Stomach smooth muscle (tissue), 2 donors: Measurements from ENCODE around the gene GCNT3.

Experiments
- H3K27ac ChIP-seq: one replicate; pipeline ENCODE4 v1.7.0; 2013; ENCODE audit warnings: mild to moderate bottlenecking, low read length, inconsistent platforms
- H3K27me3 ChIP-seq, 2 donors: one replicate each; pipeline ENCODE4 v1.7.0; 2013; ENCODE audit warnings: low read length in 2 of 2; ENCODE audit not compliant: insufficient read depth in 2 of 2, control insufficient read depth in 1 of 2
- H3K36me3 ChIP-seq, 2 donors: one replicate each; pipeline ENCODE4 v1.7.0; 2013; ENCODE audit warnings: low read length in 2 of 2; ENCODE audit not compliant: control insufficient read depth in 2 of 2, insufficient read depth in 2 of 2
- H3K4me1 ChIP-seq: one replicate; pipeline ENCODE4 v1.7.0; 2013; ENCODE audit warnings: low read length; ENCODE audit not compliant: control insufficient read depth, insufficient read depth
- H3K4me3 ChIP-seq, 2 donors: one replicate each; pipeline ENCODE4 v1.7.0; 2013; ENCODE audit warnings: low read length in 2 of 2
- H3K9ac ChIP-seq, 2 donors: one replicate each; pipeline ENCODE4 v1.7.0; 2013; ENCODE audit warnings: low read length in 2 of 2, mild to moderate bottlenecking in 1 of 2
- H3K9me3 ChIP-seq, 2 donors: one replicate each; pipeline ENCODE4 v1.7.0; 2013; ENCODE audit warnings: low read length in 2 of 2; ENCODE audit not compliant: control insufficient read depth in 2 of 2
- donor health status: healthy.
- donor health status: Pancreatic carcinoma.

The GCNT3 gene

DNA sequence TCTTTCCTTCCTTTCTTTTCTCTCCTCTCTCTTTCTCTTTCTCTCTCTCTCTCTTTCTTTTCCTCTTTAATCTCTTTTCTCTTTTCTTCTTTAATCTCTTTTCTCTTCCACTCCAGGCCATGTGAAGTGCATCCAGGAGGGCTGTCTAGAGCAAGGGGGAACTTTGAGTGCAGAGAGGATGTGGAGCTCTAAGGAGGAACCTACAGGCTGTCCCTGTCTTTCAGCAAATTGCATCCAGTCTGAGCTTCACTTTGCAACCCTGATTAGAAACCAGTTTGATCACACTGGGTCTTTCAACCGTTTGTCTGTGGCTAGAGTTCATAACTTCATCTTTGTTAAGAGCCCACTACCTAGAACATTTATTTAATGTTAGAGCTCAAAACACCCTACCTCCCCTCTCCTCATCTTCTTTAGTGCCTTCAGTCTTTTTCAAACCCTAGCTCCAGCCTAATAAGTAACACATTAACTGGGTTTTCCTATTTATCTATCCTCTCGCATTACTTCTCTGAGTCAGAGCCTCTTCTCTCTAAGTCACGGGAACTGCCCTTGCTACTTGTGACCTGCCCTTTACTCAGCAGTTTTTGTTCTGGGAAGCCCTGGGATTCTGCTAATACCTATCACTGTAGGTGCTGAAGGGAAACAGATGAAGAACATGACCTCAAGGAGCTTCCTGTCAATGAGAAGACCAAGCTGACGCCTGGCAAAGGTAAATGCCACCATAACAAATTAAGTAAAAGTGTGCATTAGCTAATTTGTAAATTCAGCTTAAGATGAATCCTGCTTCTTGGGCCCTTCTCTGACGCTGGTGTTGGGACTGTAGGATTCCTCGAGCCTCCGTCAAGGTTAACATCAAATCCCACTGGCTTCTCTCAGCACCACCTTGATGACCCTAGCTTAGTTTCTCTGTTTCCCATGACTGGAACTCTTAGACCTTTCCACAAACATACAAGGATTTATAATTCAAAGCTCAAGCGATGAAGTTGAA lies at the start of gene GCNT3:
GCNT3 (plus strand) TSS at position 508 of the 985 bp plus-strand sequence. CDS start 6,456 bp downstream, outside the sequence.
- no peak within 1 kb of the TSS for H3K4me3 ChIP-seq
- no peaks in the 10 kb centered on the region for H3K36me3 ChIP-seq
- no peak within 1 kb of the TSS for H3K9ac ChIP-seq
- H3K27ac ChIP-seq = no peak within 1 kb of the TSS
- no peaks in the 10 kb centered on the region for H3K9me3 ChIP-seq
- peaks cover 0 to 4% of the 10 kb centered on the region in 2 donors for H3K27me3 ChIP-seq
- no peaks in the 10 kb centered on the region for H3K4me1 ChIP-seq

DNA sequence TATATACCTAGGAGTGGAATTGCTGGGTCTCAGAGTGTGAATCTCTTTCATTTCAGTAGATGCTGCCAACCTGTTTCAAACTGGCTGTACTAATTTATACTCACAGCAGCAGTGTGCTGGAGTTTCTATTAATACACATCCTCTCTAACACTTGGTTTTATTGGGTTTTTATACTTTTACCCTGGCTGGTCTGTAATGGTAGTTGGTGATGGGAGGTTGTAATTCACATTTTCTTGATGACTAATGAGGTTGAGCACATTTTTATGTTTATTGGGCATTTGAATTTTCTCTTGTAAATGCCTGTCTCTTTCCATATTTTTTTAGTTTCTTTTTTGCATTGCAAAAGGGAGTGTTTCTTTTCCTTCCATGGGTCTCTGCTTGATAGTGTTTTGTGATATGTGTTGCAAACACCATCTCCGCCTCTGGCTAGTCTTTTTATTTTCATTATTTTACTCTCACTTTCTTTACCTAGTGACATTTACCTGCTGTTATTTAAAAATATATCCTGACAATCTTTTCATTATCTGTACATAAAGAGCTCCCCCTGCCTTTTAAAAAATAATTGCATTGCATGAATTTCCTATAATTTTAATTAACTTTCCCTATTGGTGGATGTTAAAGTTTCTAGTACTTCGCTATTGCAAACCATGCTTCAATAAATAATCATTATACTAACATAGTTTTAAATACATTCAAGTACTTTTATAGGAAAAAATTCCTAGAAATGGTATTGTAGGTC lies 49.0 kb upstream of the GCNT3 start:
- Histone ChIP-seq H3K9me3 (peaks cover 3 to 4% of the 10 kb centered on the region in 2 donors), H3K27ac (no peak overlapping the region), H3K27me3 (no peaks in the 10 kb centered on the region), H3K36me3 (no peaks in the 10 kb centered on the region), H3K4me3 (no peak overlapping the region), H3K9ac (no peak overlapping the region), H3K4me1 (no peaks in the 10 kb centered on the region)

DNA sequence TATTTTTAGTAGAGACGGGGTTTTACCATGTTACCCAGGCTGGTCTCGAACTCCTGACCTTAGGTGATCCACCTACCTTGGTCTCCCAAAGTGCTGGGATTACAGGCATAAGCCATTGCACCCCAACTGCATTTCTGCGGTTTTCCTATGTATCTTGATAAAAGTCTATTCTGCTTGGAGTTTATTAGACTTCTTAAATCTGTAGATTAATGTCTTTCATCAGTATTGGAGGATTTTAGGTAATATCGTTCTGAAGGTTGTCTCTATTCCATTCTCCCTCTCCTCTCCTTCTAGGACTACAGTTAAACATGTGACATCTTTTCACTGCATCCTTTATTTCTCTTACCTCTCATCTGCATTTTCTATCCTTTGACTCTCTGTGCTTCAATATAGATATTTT lies 46.3 kb upstream of the GCNT3 start:
- no peak overlapping the region for H3K4me3 ChIP-seq

GRCh38 chr15:59567324-59567723 lies 44.3 kb upstream of the GCNT3 start:
- Histone ChIP-seq H3K4me1 (no peaks in the 10 kb centered on the region), H3K4me3 (no peak overlapping the region), H3K9ac (no peak overlapping the region), H3K9me3 (peaks cover 3 to 4% of the 10 kb centered on the region in 2 donors), H3K27ac (no peak overlapping the region), H3K27me3 (no peaks in the 10 kb centered on the region), H3K36me3 (no peaks in the 10 kb centered on the region)

More for the DNA sequence above, 46.3 kb upstream of the GCNT3 start:
- no peak overlapping the region for H3K9ac ChIP-seq
- H3K36me3 ChIP-seq = no peaks in the 10 kb centered on the region
- no peaks in the 10 kb centered on the region for H3K27me3 ChIP-seq
- no peak overlapping the region for H3K27ac ChIP-seq
- H3K4me1 ChIP-seq = no peaks in the 10 kb centered on the region
- H3K9me3 ChIP-seq = peaks cover 3 to 4% of the 10 kb centered on the region in 2 donors

DNA sequence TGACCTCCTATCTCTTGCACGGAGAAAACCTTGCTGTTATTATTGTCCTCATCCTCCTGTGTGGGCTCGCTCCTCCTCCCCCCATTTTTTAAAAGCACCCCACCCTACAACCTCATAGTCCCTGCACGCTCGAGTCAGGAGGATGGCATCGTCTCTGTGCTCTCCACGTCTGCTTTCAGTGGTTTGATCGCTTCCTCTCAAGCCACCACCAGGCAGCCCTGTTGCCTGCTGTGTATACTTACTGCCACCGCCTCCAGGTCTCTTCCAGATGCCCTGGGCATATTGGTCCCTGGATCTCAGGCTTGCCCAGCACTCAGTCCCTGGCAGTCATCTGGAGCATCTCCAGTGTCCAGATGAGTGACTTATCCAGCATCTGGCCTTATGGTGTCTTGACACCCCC lies 42.1 kb upstream of the GCNT3 start:
- Histone ChIP-seq H3K27me3 (no peaks in the 10 kb centered on the region), H3K9me3 (peaks cover 3 to 4% of the 10 kb centered on the region in 2 donors), H3K4me1 (no peaks in the 10 kb centered on the region), H3K27ac (no peak overlapping the region), H3K4me3 (no peak overlapping the region), H3K36me3 (no peaks in the 10 kb centered on the region), H3K9ac (no peak overlapping the region)

GRCh38 chr15:59570315-59570714 lies 41.3 kb upstream of the GCNT3 start:
- Histone ChIP-seq H3K4me1 (no peaks in the 10 kb centered on the region), H3K27ac (no peak overlapping the region), H3K4me3 (no peak overlapping the region), H3K9me3 (peaks cover 1 to 3% of the 10 kb centered on the region in 2 donors), H3K9ac (no peak overlapping the region), H3K27me3 (no peaks in the 10 kb centered on the region), H3K36me3 (no peaks in the 10 kb centered on the region)

DNA sequence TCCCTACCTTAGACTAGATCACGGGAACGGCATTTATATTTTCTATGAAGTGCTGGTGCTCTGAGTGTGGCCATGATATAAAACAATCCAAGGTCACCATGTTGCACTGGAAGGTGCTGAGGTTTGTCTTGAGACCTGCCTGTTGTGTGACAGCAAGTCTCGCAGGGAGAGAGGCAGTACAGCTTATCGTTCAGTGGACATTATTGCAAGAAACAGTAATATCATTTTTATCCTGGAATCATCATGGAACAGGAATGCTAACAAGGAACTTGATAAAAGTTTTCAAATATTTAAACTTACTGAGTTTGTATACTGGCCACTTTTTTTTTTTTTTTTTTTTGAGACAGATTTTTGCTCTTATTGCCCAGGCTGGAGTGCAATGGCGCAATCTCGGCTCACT lies 40.0 kb upstream of the GCNT3 start:
- H3K36me3 ChIP-seq = no peaks in the 10 kb centered on the region
- H3K9me3 ChIP-seq = peaks cover 0 to under 1% of the 10 kb centered on the region in 2 donors
- H3K4me1 ChIP-seq = no peaks in the 10 kb centered on the region
- H3K27me3 ChIP-seq = no peaks in the 10 kb centered on the region
- no peak overlapping the region for H3K4me3 ChIP-seq
- H3K9ac ChIP-seq = no peak overlapping the region
- no peak overlapping the region for H3K27ac ChIP-seq

- no peak overlapping the region for H3K4me3 ChIP-seq
- H3K9me3 ChIP-seq = no peaks in the 10 kb centered on the region
- no peak overlapping the region for H3K9ac ChIP-seq
Measured at GRCh38 chr15:59583088-59583487, 28.5 kb upstream of the GCNT3 start.

DNA sequence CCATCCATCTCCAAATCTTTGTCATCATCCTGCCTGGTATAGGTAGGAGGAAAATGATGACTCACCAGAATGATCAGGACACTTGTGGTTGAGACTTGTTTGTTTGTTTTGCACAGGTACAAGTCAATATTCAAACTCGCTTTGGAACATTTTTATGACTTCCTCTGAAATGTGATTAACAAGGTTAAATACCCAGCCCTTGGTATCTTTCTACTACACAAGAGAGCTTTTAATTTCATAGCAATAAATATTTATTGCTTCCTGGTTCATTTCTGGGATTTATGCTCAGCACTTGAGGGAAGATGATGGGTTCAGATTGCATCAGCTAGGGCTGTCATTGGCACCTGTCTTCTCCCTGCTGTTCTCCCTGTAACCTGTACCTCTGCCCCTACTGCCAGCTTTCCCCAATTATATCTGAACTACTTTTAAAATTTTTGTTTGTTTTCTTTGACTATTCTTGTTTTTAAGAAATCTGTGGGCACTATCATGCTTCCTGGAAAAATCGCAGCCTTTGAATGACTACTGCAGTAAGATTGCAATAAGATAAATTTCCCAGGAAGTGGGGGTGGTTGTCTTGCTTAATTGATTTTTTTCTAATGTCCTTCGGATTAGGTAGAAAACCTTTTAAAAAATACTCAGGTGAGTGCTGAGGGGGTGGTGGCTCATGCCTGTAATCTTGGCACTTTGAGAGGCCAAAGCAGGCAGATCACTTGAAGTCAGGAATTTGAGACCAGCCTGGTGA lies 24.3 kb upstream of the GCNT3 start:
- no peak overlapping the region for H3K27ac ChIP-seq
- H3K4me3 ChIP-seq = no peak overlapping the region
- no peaks in the 10 kb centered on the region for H3K27me3 ChIP-seq
- no peak overlapping the region for H3K9ac ChIP-seq
- no peaks in the 10 kb centered on the region for H3K36me3 ChIP-seq
- H3K9me3 ChIP-seq = no peaks in the 10 kb centered on the region
- H3K4me1 ChIP-seq = no peaks in the 10 kb centered on the region

More at GRCh38 chr15:59583088-59583487, 28.5 kb upstream of the GCNT3 start:
- Histone ChIP-seq H3K27me3 (no peaks in the 10 kb centered on the region), H3K27ac (no peak overlapping the region), H3K4me1 (no peaks in the 10 kb centered on the region), H3K36me3 (no peaks in the 10 kb centered on the region)

DNA sequence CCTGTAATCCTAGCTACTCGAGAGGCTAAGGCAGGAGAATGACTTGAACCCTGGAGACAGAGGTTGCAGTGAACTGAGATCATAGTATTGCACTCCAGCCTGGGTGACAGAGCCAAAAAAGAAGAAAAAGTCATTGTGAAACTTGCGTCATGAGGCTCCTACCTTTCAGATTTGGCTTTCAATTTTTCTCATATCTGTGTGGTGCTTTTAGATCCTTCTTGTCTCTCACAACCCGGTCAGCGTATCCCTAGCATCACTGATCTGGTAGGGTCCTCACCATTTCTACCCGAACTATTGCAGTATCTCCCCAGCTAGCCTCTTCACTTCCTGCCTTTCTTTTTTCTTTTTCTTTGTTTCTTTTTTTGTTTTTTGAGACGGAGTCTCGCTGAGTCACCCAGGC lies 21.6 kb upstream of the GCNT3 start:
- Histone ChIP-seq H3K9me3 (no peaks in the 10 kb centered on the region), H3K9ac (no peak overlapping the region), H3K27me3 (no peaks in the 10 kb centered on the region), H3K4me3 (no peak overlapping the region), H3K4me1 (no peaks in the 10 kb centered on the region), H3K27ac (no peak overlapping the region), H3K36me3 (no peaks in the 10 kb centered on the region)
